Stimulated activated CD4-positive, alpha-beta T cell treated with anti-CD3 and anti-CD28 coated beads, Interleukin-1b, Interleukin-23, amount 100 ng/mL, for 48 hours (primary cell): ENCODE results near the gene COIL.
A peak's percentile ranks its signal among the peaks of the same experiment; 100 is the strongest.

Experiments used
- DNase-seq: peaks from one replicate; pipeline ENCODE4 v3.0.0-alpha.2; 2020

COIL gene

DNA sequence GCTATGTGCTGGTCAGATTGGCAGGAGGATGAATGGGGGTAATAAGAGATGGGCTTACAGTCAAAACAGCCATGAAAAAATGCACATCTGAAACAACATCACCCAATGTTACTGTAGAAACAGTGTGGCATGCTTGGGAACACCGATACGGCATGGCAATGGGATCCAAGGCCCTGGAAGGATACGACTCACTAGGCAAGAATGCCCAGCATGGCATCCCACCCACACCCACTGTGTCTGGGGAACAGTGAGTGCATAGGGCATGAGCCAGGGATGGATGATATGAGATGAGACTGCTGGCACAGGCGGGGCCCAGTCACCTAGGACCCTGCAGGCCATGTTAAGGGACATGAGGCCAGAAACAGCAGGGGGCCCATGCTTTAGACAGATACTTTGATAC is 58.5 kb downstream of the COIL start:
- no peak for DNase-seq

DNA sequence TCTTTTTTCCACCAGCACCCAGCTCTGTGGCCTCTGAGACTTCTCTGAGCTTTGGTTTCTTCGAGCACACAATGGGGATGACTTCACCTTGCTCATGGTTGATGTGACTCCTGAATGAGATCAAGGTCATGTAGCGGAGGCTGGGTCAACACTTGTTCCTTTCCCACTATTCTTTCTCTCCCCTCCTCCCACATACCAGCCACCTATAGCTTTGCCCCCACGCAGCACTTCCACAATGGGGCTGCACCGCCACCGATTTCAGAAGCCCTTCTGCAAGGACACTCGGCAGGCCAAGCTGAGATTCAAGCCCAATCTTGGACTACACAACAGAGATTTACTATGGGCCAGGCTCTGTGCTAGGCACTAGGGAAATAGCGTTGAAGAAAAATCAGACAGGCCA is 61.4 kb downstream of the COIL start:
- no peak for DNase-seq

DNA sequence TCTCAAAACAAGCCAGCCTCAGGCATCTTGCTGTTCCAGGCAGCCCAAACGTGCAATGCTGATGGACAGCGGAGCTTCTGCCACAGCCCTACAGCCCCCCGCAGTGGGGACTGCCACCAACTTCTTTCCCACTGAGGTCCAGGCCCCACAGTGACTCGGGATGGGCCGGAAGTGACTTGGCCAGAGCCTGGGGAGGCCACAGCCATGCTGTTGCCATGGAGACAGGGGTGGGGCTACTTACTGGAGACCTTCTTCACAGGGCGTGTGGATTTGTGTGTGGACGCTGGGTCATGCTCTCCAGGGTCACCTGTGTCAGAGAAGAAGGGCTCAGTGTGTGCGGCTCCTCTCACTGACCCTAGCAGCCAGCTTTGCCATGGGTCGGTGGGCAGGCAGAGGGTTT is 62.0 kb downstream of the COIL start:
- no peak for DNase-seq

DNA sequence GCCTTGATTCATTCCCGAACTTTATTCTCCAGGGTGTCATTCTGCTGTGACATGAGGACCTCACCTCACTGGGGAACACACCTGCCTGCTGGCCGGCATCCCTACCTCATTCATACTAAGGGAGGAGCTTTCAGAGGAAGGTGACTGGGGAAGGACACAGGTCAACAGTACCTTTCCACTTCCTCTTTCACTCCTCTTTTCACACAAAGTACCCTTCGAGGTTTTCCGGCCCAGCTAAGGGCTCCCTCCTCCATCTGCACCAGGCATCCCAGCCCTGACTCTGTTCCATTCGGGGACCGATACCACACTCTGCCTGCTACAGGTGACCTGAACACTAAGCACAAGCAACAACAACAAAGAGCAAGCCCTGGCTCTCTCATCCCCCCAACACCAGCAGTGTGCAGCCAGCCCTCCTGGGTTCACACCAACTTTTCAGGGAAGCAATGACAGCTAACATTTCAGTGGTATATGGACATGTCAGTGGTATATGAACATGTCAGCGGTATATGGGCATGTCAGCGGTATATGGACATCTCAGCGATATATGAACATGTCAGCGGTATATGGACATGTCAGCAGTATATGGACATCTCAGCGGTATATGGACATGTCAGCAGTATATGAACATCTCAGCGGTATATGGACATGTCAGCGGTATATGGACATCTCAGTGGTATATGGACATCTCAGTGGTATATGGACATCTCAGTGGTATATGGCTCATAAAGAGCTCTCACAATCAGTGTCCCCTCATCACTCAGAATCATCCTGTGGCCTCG is 63.0 kb downstream of the COIL start:
- DNase-seq: no peak

DNA sequence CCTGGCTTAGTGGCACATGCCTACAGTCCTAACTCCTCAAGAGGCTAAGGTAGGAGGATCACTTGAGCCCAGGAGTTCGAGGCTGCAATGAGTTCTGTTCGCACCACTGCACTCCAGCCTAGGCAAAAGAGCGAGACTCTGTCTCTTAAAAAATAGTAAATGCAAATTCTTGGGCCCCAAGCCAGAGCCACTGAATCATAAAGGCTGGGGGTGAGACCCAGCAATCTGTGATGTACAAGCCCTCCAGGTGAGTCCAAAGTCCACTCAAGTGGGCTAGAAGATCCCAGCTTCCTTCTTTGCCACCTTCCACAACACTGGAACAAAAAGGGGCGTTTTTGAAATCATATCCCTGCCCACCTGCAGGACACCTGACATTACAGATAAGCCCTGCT is 63.9 kb downstream of the COIL start:
- no peak for DNase-seq

DNA sequence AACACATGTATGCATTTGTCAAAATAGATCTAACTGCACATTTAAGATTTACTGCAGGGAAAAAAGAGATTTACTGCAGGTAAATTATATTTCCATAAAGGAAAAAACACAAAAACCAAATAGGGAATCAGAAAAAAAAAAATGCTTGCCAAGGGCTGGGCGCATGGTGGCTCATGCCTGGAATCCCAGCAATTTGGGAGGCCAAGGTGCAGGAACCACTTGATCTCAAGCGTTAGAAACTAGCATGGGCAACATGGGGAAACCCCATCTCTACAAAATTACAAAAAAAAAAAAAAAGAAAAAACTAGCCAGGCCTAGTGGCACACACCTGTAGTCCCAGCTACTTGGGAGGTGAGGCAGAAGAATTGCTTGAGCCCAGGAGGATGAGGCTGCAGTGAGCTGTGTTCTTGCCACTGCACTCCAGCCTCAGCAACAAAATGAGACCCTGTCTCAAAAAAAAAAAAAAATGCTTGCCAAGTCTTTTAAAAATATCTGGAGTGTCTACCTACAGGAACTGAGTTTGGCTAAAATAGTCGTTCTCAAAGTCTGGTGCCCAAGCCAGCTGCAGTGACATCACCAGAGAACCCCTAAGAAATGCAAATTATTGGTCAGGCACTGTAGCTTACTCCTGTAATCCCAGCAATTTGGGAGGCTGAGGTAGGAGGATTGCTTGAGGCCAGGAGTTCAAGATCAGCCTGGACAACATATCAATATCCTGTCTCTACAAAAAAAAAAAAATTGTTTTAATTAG is 64.5 kb downstream of the COIL start:
- no peak for DNase-seq

DNA sequence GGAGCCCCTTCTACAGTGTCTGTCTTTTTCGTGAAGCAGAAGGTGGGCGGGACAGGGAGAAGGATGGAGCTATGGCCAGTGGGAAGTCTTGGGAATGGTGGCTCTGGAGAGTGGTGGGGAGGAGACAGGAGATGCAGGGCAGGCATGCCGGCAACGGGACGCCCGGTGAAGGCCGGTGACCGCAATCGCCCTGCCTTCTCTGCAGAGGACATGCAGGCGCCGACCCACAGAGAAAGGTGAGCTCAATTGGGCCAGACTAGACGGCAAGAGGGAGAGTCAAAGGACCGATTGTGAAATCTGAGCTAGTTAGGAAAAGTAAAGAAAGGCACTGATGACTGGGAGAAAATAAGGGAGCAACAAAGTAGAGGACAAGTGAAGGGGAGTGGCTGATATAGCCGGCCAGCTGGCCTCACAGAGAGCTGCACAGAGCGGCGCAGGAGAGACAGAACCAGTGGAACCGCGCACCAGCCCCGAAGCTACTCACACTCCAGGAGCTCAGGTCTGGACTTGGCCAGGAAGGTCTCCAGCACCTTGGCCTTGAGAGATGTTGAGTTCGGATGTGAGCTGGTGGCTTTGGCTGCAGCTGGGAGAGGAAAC is 65.9 kb downstream of the COIL start:
- DNase-seq: no peak

DNA sequence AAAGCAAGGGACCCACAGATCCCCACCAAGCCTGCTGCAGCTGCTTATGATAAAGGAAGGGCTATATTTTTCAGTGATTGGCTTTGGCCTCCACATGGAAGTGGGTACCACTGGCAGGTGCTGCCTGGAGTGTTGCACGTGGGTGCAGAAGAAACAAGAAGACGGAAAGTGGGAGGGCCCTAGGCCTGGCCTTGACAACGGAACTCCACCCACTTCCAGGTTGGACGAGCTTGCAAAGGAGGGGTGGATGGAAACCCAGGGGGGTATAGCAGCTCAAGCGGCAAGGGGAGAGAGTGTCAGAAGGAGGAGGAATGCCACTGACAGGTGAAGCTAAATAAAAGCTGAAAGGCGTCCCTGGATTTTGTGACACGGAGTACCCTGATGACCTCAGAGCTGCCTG is 67.3 kb downstream of the COIL start:
- DNase-seq: no peak

DNA sequence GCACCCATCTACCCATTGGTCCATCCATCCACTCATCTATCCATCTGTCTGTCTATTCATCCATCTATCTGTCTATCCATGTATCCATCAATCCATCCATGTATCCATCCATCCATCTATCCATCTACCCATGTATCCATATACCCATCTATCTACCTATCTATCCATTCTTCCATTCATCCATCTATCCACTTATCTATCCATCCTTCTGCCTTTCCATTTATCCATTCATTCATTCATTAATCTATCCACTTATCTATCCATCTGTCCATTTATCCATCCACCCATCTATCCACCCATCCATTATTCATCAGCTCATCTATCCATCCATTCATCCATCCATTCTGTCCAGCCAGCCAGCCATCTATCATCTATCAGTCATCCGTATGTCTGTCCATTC is 68.5 kb downstream of the COIL start:
- no peak for DNase-seq

DNA sequence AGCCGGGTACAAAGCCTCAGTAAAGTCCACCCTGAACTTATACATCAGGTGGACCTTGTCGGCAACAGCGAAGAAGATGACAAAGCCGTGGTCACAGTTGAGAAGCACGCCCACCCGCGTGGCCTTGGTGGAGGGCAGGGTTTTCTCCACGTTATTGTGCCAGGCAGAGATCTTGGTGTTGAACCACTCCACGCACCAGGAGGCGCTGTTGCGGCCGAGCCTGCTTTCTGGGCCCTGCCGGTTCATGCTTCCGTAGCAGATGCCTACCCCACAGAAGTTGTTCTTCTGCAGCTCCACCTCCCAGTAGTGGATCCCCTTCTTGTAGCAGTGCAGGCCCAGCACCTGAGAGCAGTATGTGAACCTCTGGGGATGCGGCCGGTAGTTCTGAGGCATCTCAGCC is 69.1 kb downstream of the COIL start:
- DNase-seq: peak; percentile 49

DNA sequence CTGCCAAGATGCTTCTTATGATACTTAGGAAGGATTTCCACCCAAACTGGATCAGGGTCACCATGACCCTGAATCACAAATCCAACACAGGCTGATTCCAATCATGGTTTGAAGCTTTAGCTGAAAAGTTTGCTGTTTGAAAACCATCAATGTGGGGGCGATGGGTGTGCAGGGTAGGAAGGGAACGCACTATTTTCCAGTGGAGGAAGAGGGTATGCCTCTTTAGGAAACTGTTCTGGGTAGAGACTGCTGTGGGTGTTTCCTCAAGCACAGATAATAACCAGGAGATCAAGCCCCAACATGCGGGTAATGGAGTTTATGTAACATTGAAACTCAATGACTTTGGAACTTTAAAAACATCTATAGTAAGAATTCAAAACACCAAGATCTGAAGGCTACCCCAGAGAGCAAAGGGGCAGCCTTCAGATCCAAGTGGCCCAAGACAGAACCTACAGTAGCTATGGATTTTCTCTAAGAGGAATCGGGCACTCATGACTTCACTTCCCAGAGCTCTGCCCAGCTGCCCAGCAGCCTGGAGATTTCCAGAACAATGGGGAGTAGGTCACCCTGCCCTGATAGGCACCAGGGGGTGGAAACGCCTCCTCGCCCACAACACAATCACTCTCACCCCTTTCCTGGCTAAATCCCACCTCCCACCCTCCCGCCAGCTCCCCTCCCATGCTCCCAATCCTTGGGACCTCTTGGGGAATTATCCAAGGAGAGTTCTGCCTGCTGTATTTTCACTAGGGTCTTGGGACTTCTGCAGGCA is 69.8 kb downstream of the COIL start:
- no peak for DNase-seq

DNA sequence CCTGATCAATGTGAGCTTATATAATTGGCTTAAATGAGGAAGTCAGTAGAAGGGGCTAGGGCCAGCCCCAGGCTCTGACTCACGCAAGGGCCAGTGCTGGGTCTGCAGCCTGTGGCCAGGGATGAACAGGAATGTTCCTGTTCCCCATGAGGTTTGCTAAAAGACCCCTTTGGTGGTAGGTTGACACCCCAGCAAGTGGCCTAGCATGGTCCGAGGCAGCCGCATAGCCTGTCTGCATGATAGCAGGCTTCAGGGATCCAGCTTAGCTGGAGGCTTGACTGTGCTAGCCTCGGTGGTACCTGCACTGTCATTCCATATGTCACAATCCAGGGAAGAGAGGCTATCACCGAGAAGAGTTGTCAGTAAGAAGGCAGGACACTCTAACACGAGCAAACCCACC is 70.5 kb downstream of the COIL start:
- no peak for DNase-seq
